Caco-2 (cell line): ENCODE results near the gene CCDC71. TPM values are rescaled to one million over a fixed set of nuclear protein-coding genes. Genes with fewer than 3 reads are reported as not detected.

ENCODE experiments used
- Bru-seq: library from RNA; stranded (reverse); fragments of 400-500 nt; gene quantifications from one replicate; lab custom pipeline; 2021; lab: Mats Ljungman, UMichigan
- BruChase-seq, 2 experiments: library from RNA; stranded (reverse); fragments of 400-500 nt; gene quantifications; one replicate each; lab custom pipeline; 2021; lab: Mats Ljungman, UMichigan
- BruUV-seq: library from RNA; stranded (reverse); fragments of 400-500 nt; replicated peaks from 2 replicates; lab custom pipeline; 2021; lab: Mats Ljungman, UMichigan
- CTCF ChIA-PET: fragments of 300-600 bp; sonication (Branson Sonifier 250); formaldehyde crosslinking; loops from one replicate; lab custom pipeline; 2022; ENCODE audit warnings: antibody characterized with exemption; lab: Charles Lee
- POLR2A ChIA-PET: fragments of 300-600 bp; sonication (Branson Sonifier 250); formaldehyde crosslinking; loops from one replicate; lab custom pipeline; 2022; ENCODE audit warnings: antibody characterized with exemption; lab: Charles Lee
- DNase-seq, 2 experiments: peaks; one replicate each; pipeline versions ENCODE4 v3.0.0 to v3.0.0-alpha.2; 2020 to 2022
- H3K27me3 ChIP-seq: replicated peaks from 2 replicates; pipeline ENCODE4 v1.6.0; 2011; ENCODE audit warnings: low read length; ENCODE audit not compliant: control insufficient read depth, insufficient read depth
- H3K36me3 ChIP-seq: 2 replicates; pipeline ENCODE4 v1.5.1; 2011; ENCODE audit warnings: low read length; ENCODE audit not compliant: control insufficient read depth, insufficient read depth
- H3K4me1 ChIP-seq: fragments of 250-450 bp; sonication (Bioruptor Pico); 2 replicates; pipeline ENCODE4 v1.5.1; 2020; ENCODE audit warnings: mild to moderate bottlenecking
- H3K4me3 ChIP-seq: 2 replicates; pipeline ENCODE4 v1.5.1; 2011; ENCODE audit warnings: low read depth, mild to moderate bottlenecking, control low read depth, low read length
- H3K9me3 ChIP-seq: fragments of 250-450 bp; sonication (Bioruptor Pico); 2 replicates; pipeline ENCODE4 v1.5.1; 2020; ENCODE audit warnings: mild to moderate bottlenecking, moderate library complexity
- H3K27ac Mint-ChIP-seq: one replicate; pipeline ENCODE4 v1.8.0; 2022; ENCODE audit warnings: mixed read lengths; ENCODE audit not compliant: unreplicated experiment
- H3K27me3 Mint-ChIP-seq: one replicate; pipeline ENCODE4 v1.8.0; 2022; ENCODE audit warnings: mixed read lengths; ENCODE audit not compliant: insufficient read depth, unreplicated experiment
- H3K36me3 Mint-ChIP-seq: one replicate; pipeline ENCODE4 v1.8.0; 2022; ENCODE audit warnings: mild to moderate bottlenecking, mixed read lengths; ENCODE audit not compliant: insufficient read depth, unreplicated experiment
- H3K4me1 Mint-ChIP-seq: one replicate; pipeline ENCODE4 v1.8.0; 2022; ENCODE audit warnings: low read depth, mixed read lengths; ENCODE audit not compliant: unreplicated experiment
- H3K4me3 Mint-ChIP-seq: one replicate; pipeline ENCODE4 v1.8.0; 2022; ENCODE audit warnings: mild to moderate bottlenecking, moderate library complexity, mixed read lengths; ENCODE audit not compliant: unreplicated experiment
- H3K9me3 Mint-ChIP-seq: one replicate; pipeline ENCODE4 v1.8.0; 2022; ENCODE audit warnings: mixed read lengths; ENCODE audit not compliant: unreplicated experiment
- intact Hi-C: fragments of 100-400 bp; cut with micrococcal nuclease; formaldehyde crosslinking; loops from one replicate; pipeline ENCODE4 v1.10.0; 2022; ENCODE audit not compliant: unreplicated experiment
- long read RNA-seq: library from polyadenylated mRNA; stranded (forward); transcript quantifications from one replicate; pipeline ENCODE4 v2.0.0, GENCODE V29; 2022
- total RNA-seq: library from RNA; stranded (reverse); gene quantifications from 2 replicates; pipeline ENCODE4 v1.2.3, GENCODE V29; 2022
- TF ChIP-seq, protein P1 (sequence below), 2 experiments: fragments of 200-600 bp in 1 of 2; IDR thresholded peaks; 1 replicate in 1 of 2; 2 replicates in 1 of 2; pipeline versions ENCODE4 v1.5.1 to v1.8.0; 2011 to 2022; ENCODE audit warnings: antibody characterized with exemption in 1 of 2, control low read depth in 1 of 2, inconsistent platforms in 1 of 2, low read depth in 1 of 2, low read length in 1 of 2, mild to moderate bottlenecking in 1 of 2, moderate library complexity in 1 of 2; ENCODE audit not compliant: insufficient read depth in 1 of 2, severe bottlenecking in 1 of 2, unreplicated experiment in 1 of 2

The CCDC71 gene
- 15.2 and 15.9 TPM in 2 replicates for total RNA-seq
- percentile 79 among the genes with signal in this experiment for Bru-seq, nascent RNA
- percentile 65 among the genes with signal in this experiment for BruChase-seq, experiment 1, labeled RNA remaining after a 2-hour chase
- BruChase-seq, experiment 2, labeled RNA remaining after a 6-hour chase = percentile 49 among the genes with signal in this experiment
- long read RNA-seq = 0 reads

DNA sequence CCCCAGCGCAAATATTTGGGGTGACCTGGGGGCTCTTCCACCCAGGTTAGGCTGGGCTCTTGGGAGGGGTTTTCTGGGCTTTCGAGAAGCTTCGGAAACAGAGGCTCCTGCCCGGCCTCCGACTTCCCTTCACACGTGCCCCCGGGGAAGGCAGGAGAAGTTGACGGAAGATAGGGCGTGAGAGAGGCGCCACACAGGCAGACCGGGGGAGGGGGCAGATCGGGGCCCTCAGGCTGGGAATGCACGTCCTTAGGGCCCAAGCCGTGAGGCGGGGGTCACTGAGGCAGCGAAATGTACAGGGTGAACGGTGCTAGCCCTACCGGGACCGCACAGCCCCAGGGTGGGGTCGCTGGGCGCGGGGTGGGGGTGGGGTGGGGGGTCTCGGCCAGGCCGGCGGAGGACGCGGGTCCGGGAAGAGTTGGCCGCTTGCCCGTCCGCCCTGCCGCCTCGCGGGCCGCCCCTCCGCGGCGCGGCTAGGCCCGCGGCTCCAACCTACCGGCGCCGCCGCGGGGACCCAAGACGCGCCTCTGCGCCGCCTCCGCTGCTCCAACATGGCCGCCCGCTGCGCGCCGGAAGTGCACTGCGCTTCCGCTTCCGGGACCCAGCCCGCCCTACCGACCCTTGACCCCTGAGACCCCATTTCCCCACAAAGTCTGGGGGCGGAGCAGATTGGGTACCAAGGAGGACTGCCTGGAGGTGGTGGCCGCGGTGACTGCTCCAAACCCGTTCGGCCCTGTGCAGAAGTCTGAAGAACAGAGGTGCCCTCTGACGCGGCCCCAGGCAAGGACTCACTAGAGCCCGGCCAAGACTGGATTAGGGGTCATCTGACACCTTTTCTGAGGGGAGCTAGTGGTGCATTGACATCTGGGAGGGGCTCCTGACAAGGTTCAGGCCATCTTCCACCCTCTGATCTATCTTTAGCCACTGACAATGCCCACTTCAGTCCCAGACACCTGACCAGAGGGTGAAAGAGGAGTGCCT lies at the start of gene CCDC71:
Gene CCDC71, minus strand, starts transcription at position 561 of the 981 bp plus-strand sequence. CDS start 2,123 bp downstream, outside the sequence.
- Mint-ChIP-seq H3K27ac (peak within 1 kb of the TSS; percentile 90), H3K4me3 (peak within 1 kb of the TSS; percentile 86), H3K36me3 (peaks cover 20% of the 10 kb centered on the region), H3K9me3 (no peaks in the 10 kb centered on the region), H3K4me1 (peaks cover 17% of the 10 kb centered on the region), H3K27me3 (no peaks in the 10 kb centered on the region)
- no peaks in the 10 kb centered on the region for H3K27me3 ChIP-seq
- peak; percentile 74 to 77 for DNase-seq
- peak within 1 kb of the TSS; percentile 92 for H3K4me3 ChIP-seq
- H3K36me3 ChIP-seq = 0 out of 2 replicates have a peak, but pooled peaks cover 2% of the 10 kb centered on the region
- TF ChIP-seq, protein P1, sequence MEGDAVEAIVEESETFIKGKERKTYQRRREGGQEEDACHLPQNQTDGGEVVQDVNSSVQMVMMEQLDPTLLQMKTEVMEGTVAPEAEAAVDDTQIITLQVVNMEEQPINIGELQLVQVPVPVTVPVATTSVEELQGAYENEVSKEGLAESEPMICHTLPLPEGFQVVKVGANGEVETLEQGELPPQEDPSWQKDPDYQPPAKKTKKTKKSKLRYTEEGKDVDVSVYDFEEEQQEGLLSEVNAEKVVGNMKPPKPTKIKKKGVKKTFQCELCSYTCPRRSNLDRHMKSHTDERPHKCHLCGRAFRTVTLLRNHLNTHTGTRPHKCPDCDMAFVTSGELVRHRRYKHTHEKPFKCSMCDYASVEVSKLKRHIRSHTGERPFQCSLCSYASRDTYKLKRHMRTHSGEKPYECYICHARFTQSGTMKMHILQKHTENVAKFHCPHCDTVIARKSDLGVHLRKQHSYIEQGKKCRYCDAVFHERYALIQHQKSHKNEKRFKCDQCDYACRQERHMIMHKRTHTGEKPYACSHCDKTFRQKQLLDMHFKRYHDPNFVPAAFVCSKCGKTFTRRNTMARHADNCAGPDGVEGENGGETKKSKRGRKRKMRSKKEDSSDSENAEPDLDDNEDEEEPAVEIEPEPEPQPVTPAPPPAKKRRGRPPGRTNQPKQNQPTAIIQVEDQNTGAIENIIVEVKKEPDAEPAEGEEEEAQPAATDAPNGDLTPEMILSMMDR (IDR thresholded peaks at IDR 0.05; ENCODE audit: insufficient read depth in 1 of 2, low read depth in 1 of 2, low read length in 1 of 2, severe bottlenecking in 1 of 2, unreplicated experiment in 1 of 2) = no peak
- intact Hi-C loops = no loop called here
- peaks cover 8% of the 10 kb centered on the region for H3K9me3 ChIP-seq
- POLR2A ChIA-PET = no interaction called here
- no TSS peak for BruUV-seq
- peaks cover 12% of the 10 kb centered on the region for H3K4me1 ChIP-seq
- CTCF ChIA-PET = interaction anchor here (0.6 kb wide), 1 partner anchor 349 kb away, joined by 5 read pairs; no protein-coding TSS in a partner anchor

DNA sequence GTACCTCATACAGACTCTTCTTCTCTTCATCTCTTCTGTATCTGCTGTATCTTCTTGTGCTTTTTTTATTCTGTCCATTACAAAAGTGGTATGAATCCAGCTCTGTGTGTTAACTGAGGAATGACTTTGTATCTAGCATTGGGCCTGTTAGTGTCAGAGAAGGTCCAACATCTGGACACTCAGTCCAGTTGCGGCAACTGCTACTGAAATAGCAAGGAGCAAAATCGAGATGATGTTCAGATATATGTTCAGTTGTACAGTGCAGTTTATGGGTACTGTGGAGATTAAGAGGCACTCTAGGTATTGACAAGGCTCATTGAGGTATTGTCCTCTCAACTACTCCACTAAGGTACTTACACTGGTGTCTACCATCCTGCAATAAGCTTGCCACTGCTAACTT lies 47.9 kb upstream of the CCDC71 start:
- ChIA-PET POLR2A (no interaction called here), CTCF (no interaction called here)
- no peak overlapping the region for H3K27ac Mint-ChIP-seq
- TF ChIP-seq, protein P1 (IDR thresholded peaks at IDR 0.05; ENCODE audit: insufficient read depth in 1 of 2, low read depth in 1 of 2, low read length in 1 of 2, severe bottlenecking in 1 of 2, unreplicated experiment in 1 of 2) = no peak
- DNase-seq = no peak
- H3K9me3 Mint-ChIP-seq = peaks cover 9% of the 10 kb centered on the region
- no peaks in the 10 kb centered on the region for H3K27me3 Mint-ChIP-seq
- Histone ChIP-seq H3K4me3 (no peak overlapping the region), H3K27me3 (no peaks in the 10 kb centered on the region), H3K36me3 (no peaks in the 10 kb centered on the region), H3K9me3 (peaks cover 4% of the 10 kb centered on the region; the same call in 1 of the 2 replicates), H3K4me1 (peaks cover 6% of the 10 kb centered on the region; the same call in 1 of the 2 replicates)
- H3K4me1 Mint-ChIP-seq = no peaks in the 10 kb centered on the region
- H3K36me3 Mint-ChIP-seq = no peaks in the 10 kb centered on the region
- H3K4me3 Mint-ChIP-seq = no peak overlapping the region
- intact Hi-C loops = no loop called here
- BruUV-seq = no TSS peak

DNA sequence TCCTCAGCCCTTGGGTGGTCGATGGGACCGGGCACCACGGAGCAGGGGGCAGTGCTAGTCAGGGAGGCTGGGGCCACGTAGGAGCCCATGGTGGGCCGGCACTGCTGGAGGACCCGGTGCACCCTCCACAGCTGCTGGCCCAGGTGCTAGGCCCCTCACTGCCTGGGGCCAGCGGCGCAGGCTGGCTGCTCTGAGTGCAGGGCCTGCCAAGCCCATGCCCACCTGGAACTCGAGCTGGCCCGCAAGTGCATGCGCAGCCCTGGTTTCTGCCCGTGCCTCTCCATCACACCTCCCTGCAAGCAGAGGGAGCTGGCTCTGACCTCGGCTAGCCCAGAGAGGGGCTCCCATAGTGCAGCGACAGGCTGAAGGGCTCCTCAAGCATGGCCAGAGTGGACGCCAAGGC lies 47.4 kb upstream of the CCDC71 start:
- no peak overlapping the region for H3K27ac Mint-ChIP-seq
- CTCF ChIA-PET = no interaction called here
- H3K4me1 Mint-ChIP-seq = no peaks in the 10 kb centered on the region
- H3K36me3 ChIP-seq = no peaks in the 10 kb centered on the region
- no peaks in the 10 kb centered on the region for H3K27me3 Mint-ChIP-seq
- no peak overlapping the region for H3K4me3 Mint-ChIP-seq
- POLR2A ChIA-PET = no interaction called here
- H3K27me3 ChIP-seq = no peaks in the 10 kb centered on the region
- no TSS peak for BruUV-seq
- peaks cover 3% of the 10 kb centered on the region; the same call in 1 of the 2 replicates for H3K4me1 ChIP-seq
- H3K9me3 ChIP-seq = peaks cover 4% of the 10 kb centered on the region; the same call in 1 of the 2 replicates
- no peaks in the 10 kb centered on the region for H3K36me3 Mint-ChIP-seq
- intact Hi-C loops = no loop called here
- no peak for DNase-seq
- H3K9me3 Mint-ChIP-seq = peaks cover 9% of the 10 kb centered on the region
- TF ChIP-seq, protein P1 (IDR thresholded peaks at IDR 0.05; ENCODE audit: insufficient read depth in 1 of 2, low read depth in 1 of 2, low read length in 1 of 2, severe bottlenecking in 1 of 2, unreplicated experiment in 1 of 2) = no peak
- no peak overlapping the region for H3K4me3 ChIP-seq
